Measurements from ENCODE around the gene RAB4B.

RAB4B gene

DNA sequence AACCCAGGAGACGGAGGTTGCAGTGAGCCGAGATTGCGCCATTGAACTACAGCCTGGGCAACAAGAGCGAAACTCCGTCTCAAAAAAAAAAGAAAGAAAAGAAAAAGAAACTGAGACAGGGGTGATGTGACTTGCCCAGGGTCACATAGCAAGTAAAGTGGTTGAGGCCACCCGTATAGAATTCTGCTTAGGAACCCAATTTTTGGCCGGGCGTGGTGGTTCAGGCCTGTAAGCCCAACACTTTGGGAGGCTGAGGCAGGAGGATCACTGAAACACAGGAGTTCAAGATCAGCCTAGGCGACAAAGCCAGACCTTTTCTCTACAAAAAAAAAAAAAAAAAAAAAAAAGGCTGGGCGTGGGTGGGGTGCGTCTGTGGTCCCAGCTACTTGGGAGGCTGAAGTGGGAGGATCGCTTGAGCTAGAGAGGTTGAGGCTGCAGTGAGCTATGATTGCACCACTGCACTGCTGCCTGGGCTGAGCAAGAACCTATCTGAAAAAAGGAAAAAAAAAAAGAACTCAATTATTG lies 25.7 kb upstream of the RAB4B start:
- Histone ChIP-seq H3K4me1 (ENCODE audit: insufficient read depth, insufficient read length) (peaks cover 16% of the 10 kb centered on the region), H3K36me3 (ENCODE audit: insufficient read depth, insufficient read length, low read length) (peaks cover 46% of the 10 kb centered on the region)
- TF ChIP-seq YY1 (IDR thresholded peaks at IDR 0.05; ENCODE audit: insufficient read depth, insufficient read length), result no peak

DNA sequence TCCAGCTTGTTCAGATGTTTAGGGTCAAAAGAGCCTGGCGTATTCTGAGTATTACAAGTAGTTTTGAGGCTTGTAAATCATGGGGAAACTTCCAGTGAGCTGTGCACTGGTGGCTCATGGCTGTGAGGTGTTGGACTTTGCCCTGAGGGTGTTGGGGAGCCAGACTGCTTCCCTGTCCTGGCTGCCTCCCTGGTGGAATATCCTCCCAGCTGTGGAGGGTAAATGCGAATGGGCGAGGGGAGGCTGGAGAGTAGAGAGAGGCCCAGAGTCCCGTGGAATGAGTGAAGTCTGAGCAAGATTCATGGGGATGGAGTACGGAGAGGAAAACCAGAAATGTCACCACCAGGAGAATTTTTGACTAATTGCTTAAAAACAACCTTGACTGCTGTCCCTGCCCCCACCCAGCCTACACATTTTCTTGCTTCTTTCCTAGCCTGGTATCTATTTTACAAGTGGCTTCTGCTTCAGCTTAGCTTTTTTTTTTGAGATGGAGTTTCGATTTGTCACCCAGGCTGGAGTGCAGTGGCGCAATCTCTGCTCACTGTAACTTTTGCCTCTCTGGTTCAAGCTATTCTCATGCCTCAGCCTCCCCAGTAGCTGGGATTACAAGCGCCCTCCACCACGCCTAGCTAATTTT lies 23.3 kb upstream of the RAB4B start:
- peaks cover 63% of the 10 kb centered on the region for H3K36me3 ChIP-seq (ENCODE audit: insufficient read depth, insufficient read length, low read length)
- no peak for TF ChIP-seq ZNF274 (IDR thresholded peaks at IDR 0.05; ENCODE audit: low read depth, low read length)
- no peak for TF ChIP-seq SUZ12 (IDR thresholded peaks at IDR 0.05; ENCODE audit: extremely low read depth, insufficient read depth, insufficient read length)
- TF ChIP-seq YY1 (IDR thresholded peaks at IDR 0.05; ENCODE audit: insufficient read depth, insufficient read length), result no peak
- no peak overlapping the region for H3K9ac ChIP-seq (ENCODE audit: insufficient read length, low read depth)
- H3K4me3 ChIP-seq (ENCODE audit: insufficient read length, low read depth), result peak overlapping the region; percentile 9
- DNase-seq (ENCODE audit: low read depth, low spot score), result no peak
- H3K27me3 ChIP-seq (ENCODE audit: insufficient read depth, insufficient read length), result no peaks in the 10 kb centered on the region
- no peaks in the 10 kb centered on the region for H3K9me3 ChIP-seq (ENCODE audit: insufficient read depth, low read length)
- H3K4me1 ChIP-seq (ENCODE audit: insufficient read depth, insufficient read length), result peaks cover 13% of the 10 kb centered on the region

More for the DNA sequence above, 25.7 kb upstream of the RAB4B start:
- peak overlapping the region; percentile 75 for H3K4me3 ChIP-seq (ENCODE audit: insufficient read length, low read depth)
- no peak for DNase-seq (ENCODE audit: low read depth, low spot score)
- H3K27me3 ChIP-seq (ENCODE audit: insufficient read depth, insufficient read length), result no peaks in the 10 kb centered on the region
- peak overlapping the region; percentile 26 for H3K9ac ChIP-seq (ENCODE audit: insufficient read length, low read depth)
- H3K9me3 ChIP-seq (ENCODE audit: insufficient read depth, low read length), result no peaks in the 10 kb centered on the region

DNA sequence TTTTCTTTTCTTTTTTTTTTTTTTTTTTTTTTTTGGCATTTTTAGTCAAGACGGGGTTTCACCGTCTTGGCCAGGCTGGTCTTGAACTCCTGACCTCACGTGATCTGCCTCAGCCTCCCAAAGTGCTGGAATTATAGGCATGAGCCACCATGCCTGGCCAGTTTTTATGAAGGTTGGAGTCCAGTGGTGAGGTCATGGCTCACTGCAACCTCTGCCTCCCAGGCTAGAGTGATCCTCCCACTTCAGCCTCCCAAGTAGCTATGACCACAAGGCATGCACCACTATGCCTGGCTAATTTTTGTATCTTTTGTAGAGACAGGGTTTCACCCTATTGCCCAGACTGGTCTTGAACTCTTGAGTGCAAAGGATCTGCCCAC lies 22.8 kb upstream of the RAB4B start:
- H3K4me3 ChIP-seq (ENCODE audit: insufficient read length, low read depth), result no peak overlapping the region

DNA sequence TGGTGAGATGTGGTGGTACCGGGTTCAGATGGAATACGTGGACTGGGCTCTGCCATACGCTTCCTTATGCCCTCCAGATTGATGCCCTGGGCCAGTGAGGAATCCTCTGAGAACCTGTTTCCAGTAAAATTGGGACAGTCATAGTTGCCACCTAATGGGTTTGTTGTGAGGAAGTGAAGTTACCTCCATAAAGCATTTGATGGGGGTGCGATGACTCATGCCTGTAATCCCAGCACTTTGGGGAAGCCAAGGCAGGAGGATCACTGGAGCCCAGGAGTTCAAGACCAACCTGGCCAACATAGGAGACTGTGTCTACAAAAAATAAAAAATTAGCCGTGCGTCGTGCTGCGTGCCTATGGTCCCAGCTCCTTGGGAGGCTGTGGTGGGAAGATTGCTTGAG lies 22.3 kb upstream of the RAB4B start:
- Histone ChIP-seq H3K27me3 (ENCODE audit: insufficient read depth, insufficient read length) (no peaks in the 10 kb centered on the region), H3K4me3 (ENCODE audit: insufficient read length, low read depth) (no peak overlapping the region), H3K4me1 (ENCODE audit: insufficient read depth, insufficient read length) (peaks cover 13% of the 10 kb centered on the region), H3K9me3 (ENCODE audit: insufficient read depth, low read length) (no peaks in the 10 kb centered on the region), H3K36me3 (ENCODE audit: insufficient read depth, insufficient read length, low read length) (peaks cover 74% of the 10 kb centered on the region), H3K9ac (ENCODE audit: insufficient read length, low read depth) (no peak overlapping the region)
- no peak for TF ChIP-seq ZNF274 (IDR thresholded peaks at IDR 0.05; ENCODE audit: low read depth, low read length)
- TF ChIP-seq YY1 (IDR thresholded peaks at IDR 0.05; ENCODE audit: insufficient read depth, insufficient read length), result no peak
- TF ChIP-seq SUZ12 (IDR thresholded peaks at IDR 0.05; ENCODE audit: extremely low read depth, insufficient read depth, insufficient read length), result no peak
- DNase-seq (ENCODE audit: low read depth, low spot score), result no peak

More for the DNA sequence above, 22.8 kb upstream of the RAB4B start:
- H3K4me1 ChIP-seq (ENCODE audit: insufficient read depth, insufficient read length), result peaks cover 13% of the 10 kb centered on the region
- no peaks in the 10 kb centered on the region for H3K27me3 ChIP-seq (ENCODE audit: insufficient read depth, insufficient read length)
- no peaks in the 10 kb centered on the region for H3K9me3 ChIP-seq (ENCODE audit: insufficient read depth, low read length)
- TF ChIP-seq SUZ12 (IDR thresholded peaks at IDR 0.05; ENCODE audit: extremely low read depth, insufficient read depth, insufficient read length) (no peak), ZNF274 (IDR thresholded peaks at IDR 0.05; ENCODE audit: low read depth, low read length) (no peak), YY1 (IDR thresholded peaks at IDR 0.05; ENCODE audit: insufficient read depth, insufficient read length) (no peak)
- H3K36me3 ChIP-seq (ENCODE audit: insufficient read depth, insufficient read length, low read length), result peaks cover 68% of the 10 kb centered on the region
- no peak overlapping the region for H3K9ac ChIP-seq (ENCODE audit: insufficient read length, low read depth)
- DNase-seq (ENCODE audit: low read depth, low spot score), result no peak

DNA sequence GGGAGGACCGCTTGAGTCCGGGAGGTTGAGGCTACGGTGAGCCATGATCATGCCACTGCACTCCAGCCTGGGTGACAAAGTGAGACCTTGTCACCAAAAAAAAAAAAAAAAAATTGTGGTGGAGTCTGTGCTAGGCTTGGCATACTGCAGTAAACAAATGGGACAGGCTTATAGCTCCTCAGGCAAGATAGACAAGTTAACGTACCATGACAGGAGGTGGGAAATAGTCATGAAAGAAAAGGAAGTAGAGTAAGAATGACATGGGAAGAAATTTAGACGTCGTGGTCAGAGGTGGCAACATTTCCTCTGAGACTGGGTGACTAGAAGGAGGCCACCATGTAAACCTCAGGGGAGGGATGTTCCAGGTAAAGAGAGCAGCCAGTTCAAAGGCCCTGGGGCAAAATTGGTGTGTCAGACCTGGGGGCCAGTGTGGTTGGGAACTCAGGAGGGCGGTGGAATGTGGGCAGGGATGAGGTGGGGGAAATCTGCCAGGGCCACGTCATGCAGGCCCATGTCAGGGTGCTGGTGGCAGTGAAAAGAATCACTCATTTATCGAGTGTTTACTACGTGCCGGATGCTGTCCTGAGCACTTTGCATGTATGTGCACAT lies 21.4 kb upstream of the RAB4B start:
- H3K4me3 ChIP-seq (ENCODE audit: insufficient read length, low read depth), result no peak overlapping the region
- H3K4me1 ChIP-seq (ENCODE audit: insufficient read depth, insufficient read length), result peaks cover 13% of the 10 kb centered on the region
- H3K36me3 ChIP-seq (ENCODE audit: insufficient read depth, insufficient read length, low read length), result peaks cover 78% of the 10 kb centered on the region
- no peak for DNase-seq (ENCODE audit: low read depth, low spot score)
- no peak for TF ChIP-seq SUZ12 (IDR thresholded peaks at IDR 0.05; ENCODE audit: extremely low read depth, insufficient read depth, insufficient read length)
- TF ChIP-seq YY1 (IDR thresholded peaks at IDR 0.05; ENCODE audit: insufficient read depth, insufficient read length), result no peak
- TF ChIP-seq ZNF274 (IDR thresholded peaks at IDR 0.05; ENCODE audit: low read depth, low read length), result no peak
- no peaks in the 10 kb centered on the region for H3K9me3 ChIP-seq (ENCODE audit: insufficient read depth, low read length)
- H3K27me3 ChIP-seq (ENCODE audit: insufficient read depth, insufficient read length), result no peaks in the 10 kb centered on the region
- H3K9ac ChIP-seq (ENCODE audit: insufficient read length, low read depth), result no peak overlapping the region

DNA sequence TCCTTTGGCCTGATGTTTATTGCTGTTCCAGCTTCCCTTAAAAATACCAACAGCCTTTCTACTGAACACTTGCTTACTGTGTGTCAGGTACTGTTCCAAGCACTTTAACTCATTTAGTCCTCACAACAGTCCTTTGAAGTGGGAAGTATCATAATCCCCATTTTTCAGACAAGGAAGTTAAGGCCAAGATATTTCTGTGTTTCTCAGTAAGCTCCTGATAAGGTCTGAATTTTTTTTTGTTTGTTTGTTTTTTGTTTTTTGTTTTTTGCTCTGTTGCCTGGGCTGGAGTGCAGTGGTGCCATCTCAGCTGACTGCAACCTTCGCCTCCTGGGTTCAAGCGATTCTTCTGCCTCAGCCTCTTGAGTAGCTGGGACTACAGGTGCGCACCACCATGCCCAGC lies 19.6 kb upstream of the RAB4B start:
- no peaks in the 10 kb centered on the region for H3K9me3 ChIP-seq (ENCODE audit: insufficient read depth, low read length)
- no peak for DNase-seq (ENCODE audit: low read depth, low spot score)
- H3K4me3 ChIP-seq (ENCODE audit: insufficient read length, low read depth), result no peak overlapping the region
- H3K4me1 ChIP-seq (ENCODE audit: insufficient read depth, insufficient read length), result peaks cover 13% of the 10 kb centered on the region
- H3K27me3 ChIP-seq (ENCODE audit: insufficient read depth, insufficient read length), result no peaks in the 10 kb centered on the region
- H3K36me3 ChIP-seq (ENCODE audit: insufficient read depth, insufficient read length, low read length), result peaks cover 86% of the 10 kb centered on the region
- no peak for TF ChIP-seq YY1 (IDR thresholded peaks at IDR 0.05; ENCODE audit: insufficient read depth, insufficient read length)
- no peak for TF ChIP-seq SUZ12 (IDR thresholded peaks at IDR 0.05; ENCODE audit: extremely low read depth, insufficient read depth, insufficient read length)
- no peak for TF ChIP-seq ZNF274 (IDR thresholded peaks at IDR 0.05; ENCODE audit: low read depth, low read length)
- no peak overlapping the region for H3K9ac ChIP-seq (ENCODE audit: insufficient read length, low read depth)

DNA sequence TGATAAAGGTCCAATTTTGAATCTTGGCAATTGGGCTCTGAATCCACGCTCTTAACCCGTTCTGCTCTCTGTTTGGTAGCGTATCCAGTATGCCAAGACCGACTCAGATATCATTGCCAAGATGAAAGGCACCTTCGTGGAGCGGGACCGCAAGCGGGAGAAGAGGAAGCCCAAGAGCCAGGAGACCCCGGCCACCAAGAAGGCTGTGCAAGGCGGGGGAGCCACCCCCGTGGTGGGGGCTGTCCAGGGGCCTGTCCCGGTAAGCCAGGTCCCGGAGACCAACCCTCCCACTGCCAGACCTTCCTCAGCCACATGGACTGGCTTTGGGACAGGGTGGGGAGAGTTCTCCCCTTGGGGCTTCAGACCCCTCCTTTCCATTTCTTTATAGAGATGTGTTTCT lies 18.7 kb upstream of the RAB4B start:
- Histone ChIP-seq H3K36me3 (ENCODE audit: insufficient read depth, insufficient read length, low read length) (peaks cover 91% of the 10 kb centered on the region), H3K27me3 (ENCODE audit: insufficient read depth, insufficient read length) (no peaks in the 10 kb centered on the region), H3K4me3 (ENCODE audit: insufficient read length, low read depth) (no peak overlapping the region), H3K9ac (ENCODE audit: insufficient read length, low read depth) (no peak overlapping the region), H3K4me1 (ENCODE audit: insufficient read depth, insufficient read length) (peaks cover 12% of the 10 kb centered on the region), H3K9me3 (ENCODE audit: insufficient read depth, low read length) (no peaks in the 10 kb centered on the region)
- no peak for DNase-seq (ENCODE audit: low read depth, low spot score)
- TF ChIP-seq YY1 (IDR thresholded peaks at IDR 0.05; ENCODE audit: insufficient read depth, insufficient read length) (no peak), ZNF274 (IDR thresholded peaks at IDR 0.05; ENCODE audit: low read depth, low read length) (no peak), SUZ12 (IDR thresholded peaks at IDR 0.05; ENCODE audit: extremely low read depth, insufficient read depth, insufficient read length) (no peak)
